Fibroblast of the aortic adventitia (primary cell): ENCODE results near the gene WNK2. TPM values are rescaled to one million over a fixed set of nuclear protein-coding genes. Genes with fewer than 3 reads are reported as not detected.

Experiments used
- DNase-seq: peaks from one replicate; pipeline ENCODE4 v3.0.0-alpha.2; 2010; ENCODE audit warnings: low read depth
- H3K4me3 ChIP-seq: 2 replicates; pipeline ENCODE4 v1.5.1; 2011; ENCODE audit warnings: low read depth, mild to moderate bottlenecking, control low read depth, low read length, moderate library complexity
- total RNA-seq: library from RNA; depleted of rRNA; stranded (reverse); fragments of >200 nt; gene quantifications from 2 replicates; pipeline ENCODE4 v1.2.3, GENCODE V29; 2012; ENCODE audit warnings: low replicate concordance
- TF ChIP-seq, protein P1 (sequence below): IDR thresholded peaks from 2 replicates; pipeline ENCODE4 v1.5.1; 2011; ENCODE audit warnings: mild to moderate bottlenecking, low read length, control low read depth, inconsistent platforms; ENCODE audit not compliant: insufficient read depth

Gene WNK2
- total RNA-seq, 1 donor: not detected

- no peak overlapping the region for H3K4me3 ChIP-seq
- no peak for DNase-seq
- TF ChIP-seq, protein P1, sequence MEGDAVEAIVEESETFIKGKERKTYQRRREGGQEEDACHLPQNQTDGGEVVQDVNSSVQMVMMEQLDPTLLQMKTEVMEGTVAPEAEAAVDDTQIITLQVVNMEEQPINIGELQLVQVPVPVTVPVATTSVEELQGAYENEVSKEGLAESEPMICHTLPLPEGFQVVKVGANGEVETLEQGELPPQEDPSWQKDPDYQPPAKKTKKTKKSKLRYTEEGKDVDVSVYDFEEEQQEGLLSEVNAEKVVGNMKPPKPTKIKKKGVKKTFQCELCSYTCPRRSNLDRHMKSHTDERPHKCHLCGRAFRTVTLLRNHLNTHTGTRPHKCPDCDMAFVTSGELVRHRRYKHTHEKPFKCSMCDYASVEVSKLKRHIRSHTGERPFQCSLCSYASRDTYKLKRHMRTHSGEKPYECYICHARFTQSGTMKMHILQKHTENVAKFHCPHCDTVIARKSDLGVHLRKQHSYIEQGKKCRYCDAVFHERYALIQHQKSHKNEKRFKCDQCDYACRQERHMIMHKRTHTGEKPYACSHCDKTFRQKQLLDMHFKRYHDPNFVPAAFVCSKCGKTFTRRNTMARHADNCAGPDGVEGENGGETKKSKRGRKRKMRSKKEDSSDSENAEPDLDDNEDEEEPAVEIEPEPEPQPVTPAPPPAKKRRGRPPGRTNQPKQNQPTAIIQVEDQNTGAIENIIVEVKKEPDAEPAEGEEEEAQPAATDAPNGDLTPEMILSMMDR: no peak
Measured at GRCh38 chr9:93286252-93287188, 102.6 kb downstream of the WNK2 start.

- no peak for DNase-seq
- TF ChIP-seq, protein P1: no peak
- no peak overlapping the region for H3K4me3 ChIP-seq
Measured at GRCh38 chr9:93287189-93287552, 103.2 kb downstream of the WNK2 start.

GRCh38 chr9:93287593-93287992 is 103.7 kb downstream of the WNK2 start:
- no peak for DNase-seq
- TF ChIP-seq, protein P1: no peak

GRCh38 chr9:93288341-93288740 is 104.4 kb downstream of the WNK2 start:
- no peak for DNase-seq
- no peak overlapping the region for H3K4me3 ChIP-seq
- TF ChIP-seq, protein P1: no peak

More at GRCh38 chr9:93287593-93287992, 103.7 kb downstream of the WNK2 start:
- H3K4me3 ChIP-seq: no peak overlapping the region

DNA sequence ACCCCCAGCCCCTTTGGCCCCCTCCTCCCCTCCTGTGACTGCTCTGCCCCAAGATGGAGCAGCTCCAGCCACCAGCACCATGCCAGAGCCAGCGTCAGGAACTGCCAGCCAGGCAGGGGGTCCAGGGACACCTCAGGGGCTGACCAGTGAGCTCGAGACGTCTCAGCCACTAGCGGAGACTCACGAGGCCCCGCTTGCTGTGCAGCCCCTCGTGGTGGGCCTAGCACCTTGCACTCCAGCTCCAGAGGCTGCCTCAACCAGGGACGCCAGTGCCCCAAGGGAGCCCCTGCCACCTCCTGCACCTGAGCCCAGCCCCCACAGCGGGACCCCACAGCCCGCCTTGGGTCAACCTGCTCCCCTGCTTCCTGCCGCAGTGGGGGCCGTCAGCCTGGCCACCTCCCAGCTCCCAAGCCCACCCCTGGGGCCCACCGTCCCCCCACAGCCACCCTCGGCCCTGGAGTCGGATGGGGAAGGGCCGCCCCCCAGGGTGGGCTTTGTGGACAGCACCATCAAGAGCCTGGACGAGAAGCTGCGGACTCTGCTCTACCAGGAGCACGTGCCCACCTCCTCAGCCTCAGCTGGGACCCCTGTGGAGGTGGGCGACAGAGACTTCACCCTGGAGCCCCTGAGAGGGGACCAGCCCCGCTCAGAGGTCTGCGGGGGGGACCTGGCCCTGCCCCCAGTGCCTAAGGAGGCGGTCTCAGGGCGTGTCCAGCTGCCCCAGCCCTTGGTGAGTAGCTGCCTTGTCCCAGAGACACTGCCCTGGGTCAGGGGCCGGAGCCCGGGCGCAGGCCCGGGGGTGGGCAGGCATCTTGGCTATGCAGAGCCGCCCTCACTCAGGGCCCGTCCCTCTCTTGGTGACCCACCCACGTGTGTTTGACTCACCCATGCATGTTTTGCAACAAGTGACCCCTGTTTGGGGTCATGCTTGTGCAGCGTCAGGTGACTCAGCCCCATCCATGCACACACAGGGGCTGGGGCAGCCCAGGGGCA is 105.2 kb downstream of the WNK2 start:
- no peak for DNase-seq
- H3K4me3 ChIP-seq: no peak overlapping the region
- TF ChIP-seq, protein P1: no peak
